Stimulated activated CD8-positive, alpha-beta memory T cell treated with anti-CD3 and anti-CD28 coated beads, Interleukin-12 subunit alpha, Interleukin-12 subunit beta, amount 100 ng/mL, for 1 hour (primary cell): Measurements from ENCODE around the gene ABR.

ENCODE experiments used
- DNase-seq: peaks from one replicate; pipeline ENCODE4 v3.0.0-alpha.2; 2020; ENCODE audit warnings: low read depth

The ABR gene

GRCh38 chr17:958712-959451, 220.9 kb downstream of the ABR start:
- DNase-seq: no peak

GRCh38 chr17:957856-958421, 221.8 kb downstream of the ABR start:
- DNase-seq: no peak

- DNase-seq: no peak
Measured at GRCh38 chr17:956905-957304, 222.9 kb downstream of the ABR start.

GRCh38 chr17:954431-955164, 225.2 kb downstream of the ABR start:
- DNase-seq: no peak

- no peak for DNase-seq
Measured at GRCh38 chr17:953767-954166, 226.0 kb downstream of the ABR start.
